GM13976 (cell line): ENCODE results near the gene LRP11.

Source experiments
- DNase-seq: peaks from one replicate; pipeline ENCODE4 v3.0.0; 2012; ENCODE audit warnings: low spot score
- CTCF ChIP-seq: IDR thresholded peaks from 2 replicates; pipeline ENCODE4 v1.5.1; 2012; ENCODE audit warnings: borderline replicate concordance, mild to moderate bottlenecking; ENCODE audit not compliant: insufficient read depth; ENCODE audit errors: extremely low read depth, missing control alignments, control extremely low read depth
- in situ Hi-C: fragments of 300-500 bp; cut with MboI; formaldehyde crosslinking; loops from one replicate; pipeline ENCODE4 v1.12.0; 2022; ENCODE audit warnings: low sequenced_read_pairs, mixed read lengths, inconsistent platforms; ENCODE audit not compliant: unreplicated experiment

Gene LRP11

GRCh38 chr6:149783551-149783950 lies 80.6 kb downstream of the LRP11 start:
- TF ChIP-seq CTCF: no peak
- in situ Hi-C loops: no loop called here
- no peak for DNase-seq

- in situ Hi-C loops: no loop called here
- no peak for DNase-seq
- no peak for TF ChIP-seq CTCF
Measured at GRCh38 chr6:149782337-149782736, 81.8 kb downstream of the LRP11 start.

DNA sequence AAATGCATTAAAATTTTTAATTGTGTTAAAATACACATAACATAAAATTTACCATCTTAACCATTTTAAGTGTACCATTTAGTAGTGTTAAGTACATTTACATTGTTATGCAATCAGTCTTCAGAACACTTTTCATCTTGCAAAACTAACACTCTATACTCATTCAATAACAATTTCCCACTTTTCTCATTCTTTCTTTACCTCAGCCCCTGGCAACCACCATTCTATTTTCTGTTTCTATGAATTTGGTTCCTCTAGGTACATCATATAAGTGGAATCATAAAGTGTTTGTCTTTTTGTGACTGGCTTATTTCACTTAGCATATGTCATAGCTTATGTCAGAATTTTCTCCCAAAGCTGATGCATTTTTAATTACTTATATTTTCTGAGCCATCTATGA lies 82.4 kb downstream of the LRP11 start:
- no peak for DNase-seq
- TF ChIP-seq CTCF: no peak
- in situ Hi-C loops: no loop called here

- DNase-seq: no peak
- no peak for TF ChIP-seq CTCF
- in situ Hi-C loops: no loop called here
Measured at GRCh38 chr6:149779644-149779963, 84.6 kb downstream of the LRP11 start.

- no peak for TF ChIP-seq CTCF
- DNase-seq: no peak
- in situ Hi-C loops: no loop called here
Measured at GRCh38 chr6:149777624-149778023, 86.5 kb downstream of the LRP11 start.

- in situ Hi-C loops: no loop called here
- no peak for TF ChIP-seq CTCF
- no peak for DNase-seq
Measured at GRCh38 chr6:149771925-149772324, 92.2 kb downstream of the LRP11 start.

DNA sequence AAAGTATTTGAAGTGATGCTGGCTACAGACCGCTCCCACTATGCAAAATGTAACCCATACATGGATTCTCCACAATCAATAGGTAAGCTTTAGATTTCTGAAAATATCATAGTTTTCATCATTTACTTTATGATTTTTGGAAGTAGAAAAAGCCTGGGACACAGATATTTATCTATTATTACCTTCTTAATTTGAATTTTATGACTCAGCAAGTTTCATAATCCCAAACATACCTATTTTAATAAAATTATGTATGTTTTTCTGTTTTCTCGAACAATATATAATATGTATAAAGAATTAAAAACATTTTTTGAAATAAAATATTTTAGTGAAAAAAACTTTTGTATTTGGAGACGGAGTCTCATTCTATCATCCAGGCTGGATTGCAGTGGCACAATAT lies 93.0 kb downstream of the LRP11 start:
- DNase-seq: no peak
- TF ChIP-seq CTCF: no peak
- in situ Hi-C loops: no loop called here
